ENCODE data around the gene PNMA3. TPM values are rescaled to one million over a fixed set of nuclear protein-coding genes. Genes with fewer than 3 reads are reported as not detected.

PNMA3 gene
- 0.06 TPM in 1 of 2 replicates, not detected in the other for total RNA-seq

GRCh38 chrX:153055871-153056749 lies at the start of gene PNMA3:
PNMA3 (plus strand) TSS chrX:153056470; CDS start chrX:153057056, 586 bp downstream.

DNA sequence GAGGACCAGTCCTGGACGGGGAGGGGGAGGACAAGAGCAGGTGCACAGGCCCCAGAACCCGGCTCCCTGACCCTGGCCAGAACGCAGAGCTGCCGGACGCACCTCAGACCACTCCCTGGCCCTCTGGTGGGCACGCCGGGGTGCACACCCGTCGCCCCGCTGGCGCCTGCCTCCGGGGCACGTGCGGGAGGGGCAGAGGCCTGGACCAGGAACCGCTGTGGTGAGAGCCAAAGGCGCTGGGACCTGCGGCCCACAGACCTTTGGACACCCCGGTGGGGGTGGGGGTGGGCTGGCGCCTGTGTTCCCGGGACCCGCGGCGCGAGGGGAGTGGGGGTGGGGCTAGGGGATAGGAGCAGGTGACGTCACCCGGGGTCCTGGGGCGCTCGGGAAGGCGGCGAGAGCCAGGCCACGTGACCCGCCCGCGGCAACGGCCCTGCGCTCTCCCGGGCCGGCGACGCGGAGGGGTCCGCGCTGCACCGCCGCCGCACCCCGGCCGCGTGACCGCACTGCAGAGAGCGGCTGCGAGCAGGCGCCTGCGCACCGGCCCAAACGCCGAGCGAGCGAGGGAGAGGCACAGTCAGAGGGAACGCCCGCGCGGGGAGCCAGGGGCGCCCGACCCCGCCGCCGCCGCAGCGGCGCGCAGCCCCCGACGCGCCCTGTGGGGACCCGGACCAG lies 15.8 kb downstream of the PNMA3 start, which contains the start of gene PNMA6A:
Gene PNMA6A, plus strand, starts transcription at position 546 of the 675 bp plus-strand sequence. CDS start 609 bp downstream, outside the sequence.

Other genes starting within 250 kb of the PNMA3 start
- 16.8 and 18.1 TPM in 2 replicates for gene CETN2, start 225.7 kb upstream of the PNMA3 start, total RNA-seq
- 12.5 and 16.4 TPM in 2 replicates for gene NSDHL, start 225.4 kb upstream of the PNMA3 start, total RNA-seq
- gene ZNF185, start 158.4 kb upstream of the PNMA3 start, total RNA-seq: 5.3 and 15.4 TPM in 2 replicates
- gene PNMA5, start 62.4 kb upstream of the PNMA3 start, total RNA-seq: not detected in 2 replicates
- 0.32 and 0.94 TPM in 2 replicates for gene PNMA6A, start 16.0 kb downstream of the PNMA3 start, total RNA-seq
- not detected in 2 replicates for gene MAGEA1, start 122.8 kb downstream of the PNMA3 start, total RNA-seq

Data from bladder microvascular endothelial cell (primary cell).